KMS-11 (cell line): ENCODE results near the gene MSI1.

Source experiments
- H2AFZ ChIP-seq: fragments of 200-600 bp; sonication (generic); 2 replicates; pipeline ENCODE4 v1.6.1; 2016; ENCODE audit warnings: antibody characterized with exemption, mixed run types, low read depth
- H3K27ac ChIP-seq: fragments of 200-600 bp; sonication (generic); 2 replicates; pipeline ENCODE4 v1.6.1; 2016; ENCODE audit warnings: mild to moderate bottlenecking, mixed run types
- H3K27me3 ChIP-seq: fragments of 200-600 bp; sonication (generic); 2 replicates; pipeline ENCODE4 v1.6.1; 2017; ENCODE audit warnings: mild to moderate bottlenecking, low read depth, mixed run types, moderate library complexity; ENCODE audit not compliant: insufficient read depth
- H3K36me3 ChIP-seq: fragments of 200-600 bp; sonication (generic); 2 replicates; pipeline ENCODE4 v1.6.1; 2017; ENCODE audit warnings: mild to moderate bottlenecking, mixed run types; ENCODE audit not compliant: insufficient read depth
- H3K4me1 ChIP-seq: fragments of 200-600 bp; sonication (generic); 2 replicates; pipeline ENCODE4 v1.6.1; 2016; ENCODE audit warnings: mild to moderate bottlenecking, low read depth, mixed run types; ENCODE audit not compliant: poor library complexity, severe bottlenecking
- H3K4me2 ChIP-seq: fragments of 200-600 bp; sonication (generic); 2 replicates; pipeline ENCODE4 v1.7.0; 2016; ENCODE audit warnings: mild to moderate bottlenecking, mixed run types
- H3K4me3 ChIP-seq: fragments of 200-600 bp; sonication (generic); IDR thresholded peaks from 2 replicates; pipeline ENCODE4 v1.6.1; 2017; ENCODE audit warnings: low read depth, low read length, mixed read lengths; ENCODE audit not compliant: insufficient read depth
- H3K79me2 ChIP-seq: fragments of 200-600 bp; sonication (generic); 2 replicates; pipeline ENCODE4 v1.6.1; 2016; ENCODE audit warnings: low read depth, mixed run types; ENCODE audit not compliant: insufficient read depth
- H3K9ac ChIP-seq: fragments of 200-600 bp; sonication (generic); 2 replicates; pipeline ENCODE4 v1.6.1; 2016; ENCODE audit warnings: mild to moderate bottlenecking, mixed run types
- H4K20me1 ChIP-seq: fragments of 200-600 bp; sonication (generic); 2 replicates; pipeline ENCODE4 v1.6.1; 2016; ENCODE audit warnings: mild to moderate bottlenecking, mixed run types; ENCODE audit not compliant: insufficient read depth
- TF ChIP-seq, protein P1 (sequence below): fragments of 200-600 bp; sonication (generic); conservative IDR thresholded peaks from 2 replicates; pipeline ENCODE4 v1.6.1; 2017; ENCODE audit warnings: low read depth, mild to moderate bottlenecking, antibody characterized with exemption, low read length, moderate library complexity, mixed read lengths

Gene MSI1

DNA sequence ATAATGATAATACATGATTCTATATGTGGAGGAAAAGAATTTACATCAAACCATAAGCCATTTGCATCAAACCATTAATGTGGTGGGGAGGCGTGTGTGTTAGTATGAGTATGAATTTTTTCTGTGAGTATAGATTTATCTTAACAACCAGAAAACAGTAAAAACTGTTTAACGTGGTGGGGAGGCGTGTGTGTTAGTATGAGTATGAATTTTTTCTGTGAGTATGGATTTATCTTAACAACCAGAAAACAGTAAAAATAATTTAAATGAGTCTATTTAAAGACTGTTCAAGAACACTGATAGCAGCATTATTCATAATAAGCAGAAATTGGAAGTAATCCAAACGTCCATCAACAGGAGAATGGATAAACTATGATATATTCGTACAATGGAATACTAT lies 9.1 kb upstream of the MSI1 start:
- Histone ChIP-seq H3K27me3 (no peaks in the 10 kb centered on the region; the same call in 1 of the 2 replicates), H2AFZ (no peak overlapping the region), H3K4me2 (no peak overlapping the region), H3K4me1 (peaks cover 12% of the 10 kb centered on the region), H3K4me3 (no peak overlapping the region), H3K27ac (no peak overlapping the region), H4K20me1 (no peaks in the 10 kb centered on the region), H3K79me2 (no peaks in the 10 kb centered on the region), H3K36me3 (no peaks in the 10 kb centered on the region), H3K9ac (no peak overlapping the region)
- TF ChIP-seq, protein P1, sequence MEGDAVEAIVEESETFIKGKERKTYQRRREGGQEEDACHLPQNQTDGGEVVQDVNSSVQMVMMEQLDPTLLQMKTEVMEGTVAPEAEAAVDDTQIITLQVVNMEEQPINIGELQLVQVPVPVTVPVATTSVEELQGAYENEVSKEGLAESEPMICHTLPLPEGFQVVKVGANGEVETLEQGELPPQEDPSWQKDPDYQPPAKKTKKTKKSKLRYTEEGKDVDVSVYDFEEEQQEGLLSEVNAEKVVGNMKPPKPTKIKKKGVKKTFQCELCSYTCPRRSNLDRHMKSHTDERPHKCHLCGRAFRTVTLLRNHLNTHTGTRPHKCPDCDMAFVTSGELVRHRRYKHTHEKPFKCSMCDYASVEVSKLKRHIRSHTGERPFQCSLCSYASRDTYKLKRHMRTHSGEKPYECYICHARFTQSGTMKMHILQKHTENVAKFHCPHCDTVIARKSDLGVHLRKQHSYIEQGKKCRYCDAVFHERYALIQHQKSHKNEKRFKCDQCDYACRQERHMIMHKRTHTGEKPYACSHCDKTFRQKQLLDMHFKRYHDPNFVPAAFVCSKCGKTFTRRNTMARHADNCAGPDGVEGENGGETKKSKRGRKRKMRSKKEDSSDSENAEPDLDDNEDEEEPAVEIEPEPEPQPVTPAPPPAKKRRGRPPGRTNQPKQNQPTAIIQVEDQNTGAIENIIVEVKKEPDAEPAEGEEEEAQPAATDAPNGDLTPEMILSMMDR: no peak

- Histone ChIP-seq H3K79me2 (no peaks in the 10 kb centered on the region), H2AFZ (no peak overlapping the region), H3K36me3 (no peaks in the 10 kb centered on the region), H3K4me1 (peaks cover 12% of the 10 kb centered on the region), H3K9ac (no peak overlapping the region), H3K27me3 (no peaks in the 10 kb centered on the region; the same call in 1 of the 2 replicates), H4K20me1 (no peaks in the 10 kb centered on the region), H3K4me3 (no peak overlapping the region), H3K27ac (no peak overlapping the region), H3K4me2 (no peak overlapping the region)
- TF ChIP-seq, protein P1: no peak
Observed at GRCh38 chr12:120377611-120378010, 8.6 kb upstream of the MSI1 start.

DNA sequence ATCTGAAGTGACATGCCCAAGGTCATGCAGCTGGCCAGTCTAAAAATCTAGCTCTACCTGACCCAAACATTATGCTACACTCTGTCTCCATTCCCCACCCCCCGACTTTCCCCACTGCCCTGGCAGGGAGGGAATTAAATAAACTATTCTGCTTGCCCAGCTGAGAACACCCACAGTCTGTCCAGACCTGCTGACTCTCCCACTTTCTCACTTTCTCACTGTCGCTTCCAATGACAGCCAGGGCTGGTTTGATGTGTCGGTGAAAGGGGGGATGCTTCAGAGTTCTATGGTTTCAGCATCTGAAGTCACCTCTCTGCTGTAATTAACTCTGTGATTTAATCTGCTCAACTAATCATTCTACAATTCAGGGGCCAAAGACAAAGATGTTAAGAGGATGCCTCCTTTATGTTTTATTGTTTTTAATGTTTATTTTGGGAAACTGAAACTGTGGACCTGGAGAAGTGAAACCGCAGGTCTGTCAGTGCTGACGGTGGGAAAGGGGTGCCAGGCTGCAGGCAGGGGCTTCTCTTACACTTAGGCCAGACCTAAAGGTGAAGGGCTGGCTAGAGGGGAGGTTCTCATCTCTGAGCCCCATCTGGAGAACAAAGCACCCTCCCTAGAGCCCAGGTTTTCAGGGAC lies 8.1 kb upstream of the MSI1 start:
- H4K20me1 ChIP-seq: no peaks in the 10 kb centered on the region
- H2AFZ ChIP-seq: no peak overlapping the region
- no peak overlapping the region for H3K27ac ChIP-seq
- peaks cover under 1% of the 10 kb centered on the region; the same call in 1 of the 2 replicates for H3K27me3 ChIP-seq
- H3K4me2 ChIP-seq: no peak overlapping the region
- no peak overlapping the region for H3K9ac ChIP-seq
- no peaks in the 10 kb centered on the region for H3K36me3 ChIP-seq
- no peak overlapping the region for H3K4me3 ChIP-seq
- TF ChIP-seq, protein P1: no peak
- no peaks in the 10 kb centered on the region for H3K79me2 ChIP-seq
- peaks cover 12% of the 10 kb centered on the region for H3K4me1 ChIP-seq

GRCh38 chr12:120376416-120376815 lies 7.5 kb upstream of the MSI1 start:
- H2AFZ ChIP-seq: no peak overlapping the region
- peaks cover 4% of the 10 kb centered on the region; the same call in 1 of the 2 replicates for H3K27me3 ChIP-seq
- H4K20me1 ChIP-seq: no peaks in the 10 kb centered on the region
- H3K27ac ChIP-seq: no peak overlapping the region
- TF ChIP-seq, protein P1: no peak
- H3K9ac ChIP-seq: no peak overlapping the region
- no peaks in the 10 kb centered on the region for H3K79me2 ChIP-seq
- no peak overlapping the region for H3K4me3 ChIP-seq
- H3K4me1 ChIP-seq: peaks cover 12% of the 10 kb centered on the region
- no peak overlapping the region for H3K4me2 ChIP-seq
- H3K36me3 ChIP-seq: no peaks in the 10 kb centered on the region
